Measurements from ENCODE around the gene GRAMD1A.
"Not testable (repeated sequence)": the region's sequence is repeated elsewhere in the genome, so short reads cannot be mapped to it uniquely, and the experiment has no call there.

GRAMD1A gene

DNA sequence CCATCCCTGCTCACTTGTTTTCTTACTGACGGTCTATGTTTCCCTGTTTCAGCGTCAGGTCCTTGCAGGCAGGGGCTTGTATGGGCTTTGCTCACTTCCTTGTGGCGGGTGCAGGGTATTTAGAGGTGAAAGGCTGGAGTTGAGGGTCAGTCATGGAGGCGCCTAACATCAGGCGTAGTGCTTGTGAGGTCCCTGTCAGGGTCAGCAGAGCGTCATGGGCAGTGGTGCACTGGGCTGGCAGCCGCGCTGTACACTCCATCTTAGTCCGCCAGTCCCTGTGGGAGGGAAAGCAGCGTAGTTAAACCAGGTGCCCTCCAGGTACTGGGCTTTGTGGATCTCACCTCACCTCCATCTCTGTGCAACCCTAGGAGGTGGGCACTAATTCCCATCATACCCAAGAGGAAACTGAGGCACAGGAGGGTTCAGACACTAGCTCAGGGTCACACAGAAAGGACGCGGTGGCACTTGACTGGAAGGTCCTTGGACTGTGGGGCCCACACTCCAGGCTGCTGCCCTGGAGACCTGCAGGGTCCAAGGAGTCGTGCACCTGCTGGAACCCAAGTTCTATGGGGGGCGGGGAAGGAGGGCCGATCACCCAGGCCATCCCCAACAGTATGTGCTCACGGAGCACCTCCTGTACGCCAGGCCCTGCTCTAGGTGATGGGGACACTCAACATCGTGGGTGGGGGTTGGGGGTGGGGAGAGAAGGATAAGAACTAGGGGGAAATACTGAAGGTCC lies 4.6 kb downstream of the GRAMD1A start:
- no peak for DNase-seq

DNA sequence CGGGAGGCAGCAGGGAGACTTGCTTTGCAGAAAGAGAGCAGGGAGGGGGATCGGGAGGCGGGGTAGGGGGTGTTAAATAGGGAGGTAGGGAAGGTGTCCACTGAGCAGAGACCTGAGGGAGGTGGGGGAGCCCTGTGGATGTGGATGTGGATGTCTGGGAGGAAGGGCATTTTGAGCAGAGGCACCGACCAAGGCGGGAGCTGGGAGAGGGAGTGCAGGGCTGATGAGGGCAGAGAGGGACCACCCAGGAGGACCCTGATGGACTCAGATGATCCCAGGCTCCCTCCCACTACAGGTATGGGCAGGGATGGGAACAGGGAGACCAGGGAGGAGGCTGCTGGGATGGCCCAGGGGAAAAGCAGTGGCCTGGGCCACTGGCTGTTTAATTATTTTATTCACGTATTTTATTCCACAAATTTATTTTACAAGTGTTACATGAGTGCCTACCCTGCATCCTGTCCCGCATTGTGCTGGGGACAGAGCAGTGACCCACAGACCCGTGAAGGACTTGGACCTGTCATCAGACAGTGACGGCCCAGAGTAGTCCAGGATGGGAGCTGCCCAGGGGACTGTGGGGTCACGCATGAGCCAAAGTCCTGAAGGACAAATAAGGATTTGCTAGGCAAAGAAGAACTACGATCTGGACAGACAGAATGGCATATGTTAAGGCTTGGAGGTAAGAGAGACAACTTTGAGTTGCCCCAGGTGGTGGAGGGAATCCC lies 5.3 kb downstream of the GRAMD1A start:
- DNase-seq = no peak

DNA sequence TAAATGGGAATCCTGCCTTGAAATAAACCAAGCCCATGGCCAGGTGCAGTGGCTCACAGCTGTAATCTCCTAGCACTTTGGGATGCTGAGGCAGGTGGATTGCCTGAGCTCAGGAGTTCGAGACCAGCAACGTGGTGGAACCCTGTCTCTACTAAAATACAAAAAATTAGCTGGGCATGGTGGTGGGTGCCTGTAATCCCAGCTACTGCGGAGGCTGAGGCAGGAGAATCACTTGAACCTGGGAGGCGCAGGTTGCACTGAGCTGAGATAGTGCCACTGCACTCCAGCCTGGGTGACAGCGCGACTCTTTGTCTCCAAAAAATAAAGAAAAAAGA lies 5.9 kb downstream of the GRAMD1A start:
- DNase-seq = not testable (repeated sequence)

DNA sequence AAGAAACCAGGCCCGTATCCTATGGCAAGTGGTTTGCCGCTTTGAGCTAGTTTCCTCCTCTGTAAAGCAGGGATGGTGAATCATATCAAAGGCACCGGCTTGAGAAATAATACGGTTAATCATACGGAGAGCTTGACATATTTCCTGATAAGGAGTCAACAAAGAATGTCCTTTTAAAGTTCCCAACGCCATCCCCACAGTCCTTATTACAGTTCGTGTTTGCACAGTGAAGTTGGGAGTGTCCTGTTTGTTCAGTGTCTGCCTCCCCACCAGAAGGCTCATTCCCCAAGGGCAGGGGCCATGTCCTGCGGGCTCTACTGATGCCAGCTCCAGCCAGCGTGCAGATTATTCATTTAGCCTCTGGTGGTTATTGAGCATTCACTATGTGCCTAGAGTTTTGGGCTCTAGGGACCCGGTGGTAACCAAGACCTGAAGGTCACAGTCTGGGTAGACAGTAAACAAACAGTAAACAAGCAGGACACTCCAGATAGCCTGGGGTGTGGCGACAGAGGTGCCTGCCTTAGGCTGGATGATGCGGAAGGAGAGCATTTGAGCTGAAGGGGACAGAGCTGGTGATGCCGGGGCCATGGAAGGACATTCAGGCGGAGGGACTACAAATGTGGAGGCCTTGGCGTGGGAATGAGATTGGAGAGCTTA lies 6.3 kb downstream of the GRAMD1A start:
- no peak for DNase-seq

DNA sequence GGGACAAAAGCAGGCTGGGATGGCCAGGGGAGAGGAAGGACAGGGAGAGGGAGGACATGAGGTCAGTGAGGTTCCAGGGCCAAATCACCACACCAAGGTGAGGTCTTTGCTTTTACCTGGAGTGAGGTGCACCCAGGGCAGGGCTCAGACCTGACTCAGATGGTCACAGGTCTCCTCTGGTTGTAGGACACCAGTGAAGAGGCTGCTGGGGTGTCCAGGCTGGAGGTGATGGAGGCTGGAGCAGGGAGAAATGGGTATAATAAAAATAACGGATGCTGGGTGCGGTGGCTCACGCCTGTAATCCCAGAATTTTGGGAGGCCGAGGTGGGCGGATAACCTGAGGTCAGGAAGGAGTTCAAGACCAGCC lies 6.9 kb downstream of the GRAMD1A start:
- DNase-seq = no peak

DNA sequence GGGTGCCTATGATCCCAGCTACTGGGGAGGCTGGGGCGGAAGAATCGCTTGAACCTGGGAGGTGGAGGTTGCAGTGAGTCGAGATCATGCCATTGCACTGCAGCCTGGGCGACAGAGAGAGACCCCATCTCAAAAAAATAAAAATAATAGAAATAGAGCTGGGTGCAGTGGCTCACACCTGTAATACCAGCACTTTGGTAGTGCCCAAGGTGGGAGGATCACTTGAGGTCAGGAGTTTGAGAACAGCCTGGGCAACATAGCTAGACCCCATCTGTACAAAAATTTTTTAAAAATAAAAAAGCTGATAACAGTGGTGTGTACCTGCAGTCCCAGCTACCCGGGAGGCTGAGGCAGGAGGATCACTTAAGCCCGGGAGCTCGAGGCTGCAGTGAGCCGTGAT lies 7.3 kb downstream of the GRAMD1A start:
- not testable (repeated sequence) for DNase-seq

DNA sequence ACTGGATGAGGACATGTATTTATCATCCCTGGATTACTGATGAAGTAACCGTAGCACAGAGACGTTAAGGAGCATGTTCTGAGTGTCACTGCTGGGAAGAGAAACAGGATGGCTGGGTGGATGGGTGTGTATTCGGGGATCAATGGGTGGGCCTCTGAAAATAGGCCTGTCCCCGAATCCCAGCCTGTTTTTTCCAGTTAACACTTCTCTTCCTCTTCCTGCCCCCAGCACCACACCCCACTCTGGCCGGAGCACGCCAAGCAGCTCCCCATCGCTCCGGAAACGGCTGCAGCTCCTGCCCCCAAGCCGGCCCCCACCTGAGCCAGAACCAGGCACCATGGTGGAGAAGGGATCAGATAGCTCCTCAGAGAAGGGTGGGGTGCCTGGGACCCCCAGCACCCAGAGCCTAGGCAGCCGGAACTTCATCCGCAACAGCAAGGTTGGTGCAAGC lies 8.8 kb downstream of the GRAMD1A start:
- DNase-seq = no peak

DNA sequence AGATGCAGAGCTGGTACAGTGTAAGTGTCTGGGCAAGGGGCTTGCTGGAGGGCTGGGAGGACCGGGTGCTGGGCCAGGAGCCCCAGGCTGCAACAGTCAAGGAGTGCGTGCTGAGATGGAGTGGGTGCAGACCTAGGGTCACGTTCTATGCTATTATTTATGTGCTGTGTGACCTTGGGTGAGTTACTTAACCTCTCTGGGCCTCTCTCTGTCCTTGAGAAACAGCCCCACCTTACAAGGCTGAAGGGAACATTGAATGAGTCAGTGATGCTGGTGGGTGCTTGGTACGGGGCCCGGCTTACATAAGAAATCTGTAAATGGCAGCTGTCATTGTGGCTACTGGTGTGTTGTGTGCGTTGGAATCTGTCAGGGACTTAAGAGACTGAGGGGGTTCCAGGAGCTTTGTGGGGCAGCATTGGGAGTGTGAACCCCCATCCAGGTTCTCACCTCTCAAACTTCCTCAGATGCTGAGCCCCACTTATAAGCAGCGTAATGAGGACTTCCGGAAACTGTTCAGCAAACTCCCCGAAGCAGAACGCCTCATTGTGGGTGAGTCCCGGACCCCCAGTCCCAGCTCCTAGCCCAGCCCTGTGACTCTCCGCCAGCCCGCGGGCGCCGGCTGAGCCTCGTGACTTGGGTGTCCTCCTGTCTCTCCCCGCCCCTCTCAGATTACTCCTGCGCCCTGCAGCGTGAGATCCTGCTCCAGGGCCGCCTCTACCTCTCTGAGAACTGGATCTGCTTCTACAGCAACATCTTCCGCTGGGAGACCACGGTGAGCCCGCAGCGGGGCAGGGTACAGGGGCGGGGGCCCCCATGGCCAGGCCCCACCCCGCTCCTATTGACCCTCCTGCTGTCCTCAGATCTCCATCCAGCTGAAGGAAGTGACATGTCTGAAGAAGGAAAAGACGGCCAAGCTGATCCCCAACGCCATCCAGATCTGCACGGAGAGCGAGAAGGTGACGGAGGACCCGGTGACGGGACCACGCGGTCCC lies 9.6 kb downstream of the GRAMD1A start:
- no peak for DNase-seq

DNA sequence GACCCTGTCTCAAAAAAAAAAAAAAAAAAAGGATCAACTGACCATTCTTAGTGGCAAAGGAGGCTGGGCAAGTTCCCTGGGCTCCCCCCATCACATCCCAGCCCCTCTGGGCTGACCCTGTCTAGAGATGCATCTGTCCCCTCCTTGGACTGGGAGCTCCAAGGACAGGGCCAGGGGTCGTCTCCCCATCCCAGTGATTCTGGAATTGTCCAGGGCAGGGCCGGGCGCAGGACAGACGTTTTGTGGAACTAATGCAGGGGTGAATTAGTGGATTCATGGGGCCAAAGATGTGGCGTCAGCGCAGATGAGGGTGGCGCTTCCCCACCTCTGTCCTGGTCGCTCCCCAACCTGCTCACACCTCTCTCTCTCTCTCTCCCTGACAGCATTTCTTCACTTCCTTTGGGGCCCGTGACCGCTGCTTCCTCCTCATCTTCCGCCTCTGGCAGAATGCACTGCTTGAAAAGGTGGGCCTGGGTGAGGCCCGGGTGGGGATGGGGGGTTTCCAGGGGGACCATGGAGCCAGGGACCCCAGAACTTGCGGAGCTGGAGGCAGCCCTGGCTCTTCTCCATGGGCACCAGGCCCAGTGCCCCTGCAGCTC lies 11.1 kb downstream of the GRAMD1A start:
- DNase-seq = no peak

DNA sequence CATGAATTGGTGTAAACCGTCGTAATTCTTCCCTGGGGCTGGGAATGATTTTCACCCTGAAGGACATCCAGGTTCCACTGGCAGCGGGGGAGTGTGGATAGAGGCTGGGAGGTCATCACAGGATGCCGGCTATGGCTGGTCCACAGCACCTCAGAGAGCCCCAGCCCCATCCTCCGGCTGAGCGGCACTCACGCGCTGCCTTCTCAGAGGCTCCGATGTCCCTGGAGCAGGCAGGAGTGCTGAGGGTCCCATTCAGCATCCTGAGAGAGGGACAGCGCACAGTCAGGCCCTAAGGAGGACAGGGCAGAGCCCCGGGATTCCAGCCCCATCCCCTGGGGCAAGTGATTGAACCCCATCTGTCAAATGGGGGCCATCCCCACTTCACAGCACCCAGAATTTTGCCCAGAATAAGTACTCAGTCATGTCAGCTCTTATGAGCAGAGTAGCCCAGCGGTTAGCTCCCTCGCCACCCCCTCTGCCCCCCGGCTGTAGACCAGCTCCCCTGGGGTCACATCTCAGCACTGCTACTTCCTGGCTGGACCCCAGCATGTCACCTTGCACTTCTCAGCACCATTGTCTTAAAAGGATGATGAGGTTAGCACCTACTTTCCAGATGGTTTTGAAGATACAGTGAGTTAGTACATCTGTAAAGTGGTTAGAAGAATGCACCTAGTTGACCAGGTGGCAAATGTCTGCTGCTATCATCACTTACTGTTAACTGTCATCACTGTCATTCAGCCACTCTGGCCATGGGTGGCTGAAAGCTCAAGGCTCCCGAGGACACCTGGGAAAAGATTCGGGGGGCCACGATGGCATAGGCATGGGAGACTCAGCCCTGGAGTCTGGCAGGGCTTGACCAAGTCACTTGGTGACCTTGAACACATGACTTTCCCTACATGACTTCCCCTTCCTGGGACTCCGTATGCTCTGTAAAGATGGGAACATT lies 11.9 kb downstream of the GRAMD1A start:
- DNase-seq = no peak

DNA sequence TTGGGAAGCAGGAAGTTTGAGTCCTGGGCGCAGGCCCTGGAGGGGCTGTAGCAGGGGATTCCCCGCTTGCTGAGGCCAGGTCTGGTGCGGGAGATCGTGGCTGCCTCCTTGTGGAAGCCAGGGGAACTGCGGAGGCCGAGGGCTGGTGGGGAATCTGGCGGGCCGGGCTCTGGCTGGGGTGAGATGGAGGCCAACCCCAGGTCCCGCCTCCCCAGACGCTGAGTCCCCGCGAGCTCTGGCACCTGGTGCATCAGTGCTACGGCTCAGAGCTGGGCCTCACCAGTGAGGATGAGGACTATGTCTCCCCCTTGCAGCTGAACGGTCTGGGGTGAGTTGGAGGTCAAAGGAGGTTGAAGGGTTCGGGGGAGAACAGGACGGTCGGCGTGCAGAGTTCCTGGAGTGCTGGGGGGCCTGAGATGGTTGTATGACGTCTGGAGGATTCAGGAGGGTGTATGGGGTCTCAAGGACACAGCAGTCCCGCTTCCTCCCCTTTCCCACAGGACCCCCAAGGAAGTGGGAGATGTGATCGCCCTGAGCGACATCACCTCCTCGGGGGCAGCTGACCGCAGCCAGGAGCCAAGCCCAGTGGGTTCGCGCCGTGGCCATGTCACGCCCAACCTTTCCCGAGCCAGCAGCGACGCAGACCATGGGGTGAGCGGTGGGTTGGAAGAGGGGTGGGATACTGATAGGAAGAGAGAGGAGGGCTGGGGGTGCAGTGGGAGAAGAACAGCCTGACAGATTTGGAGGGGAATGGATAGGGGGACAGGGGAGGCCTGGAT lies 13.1 kb downstream of the GRAMD1A start:
- no peak for DNase-seq

DNA sequence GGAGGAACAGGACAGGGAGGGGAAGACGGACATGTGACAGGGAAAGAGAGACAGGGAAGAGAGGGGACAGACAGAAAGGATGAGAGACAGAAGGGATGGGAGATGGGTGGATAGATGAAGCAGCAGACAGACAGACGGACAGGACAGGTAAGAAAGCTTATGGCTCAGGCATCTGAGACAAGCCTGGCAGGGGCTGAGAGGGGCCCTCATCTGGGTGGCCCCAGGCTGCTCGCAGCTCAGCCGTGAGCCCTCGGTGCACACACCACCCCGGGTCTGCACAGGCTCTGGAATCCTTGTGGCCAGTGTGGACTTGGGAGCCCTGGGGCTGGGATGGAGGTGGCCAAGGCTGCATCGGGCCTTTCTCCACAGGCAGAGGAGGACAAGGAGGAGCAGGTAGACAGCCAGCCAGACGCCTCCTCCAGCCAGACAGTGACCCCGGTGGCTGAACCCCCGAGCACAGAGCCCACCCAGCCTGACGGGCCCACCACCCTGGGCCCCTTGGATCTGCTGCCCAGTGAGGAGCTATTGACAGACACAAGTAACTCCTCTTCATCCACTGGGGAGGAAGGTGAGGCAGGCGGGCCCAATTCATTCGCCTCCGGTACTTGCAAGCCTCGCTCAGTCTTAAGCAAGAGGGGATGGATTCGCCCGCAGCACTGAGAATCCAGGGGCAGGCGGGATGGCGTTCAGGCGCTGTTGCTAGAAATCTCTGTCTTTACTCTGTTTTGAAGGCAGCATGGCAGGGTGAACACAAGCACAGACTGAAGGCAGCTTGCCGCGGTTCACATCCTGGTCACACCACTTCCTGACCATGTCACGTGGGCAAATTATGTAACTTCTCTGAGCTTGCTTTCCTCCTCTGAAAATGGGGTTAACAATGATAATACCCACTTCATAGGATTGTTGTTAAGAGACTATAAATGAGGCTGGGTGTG lies 14.0 kb downstream of the GRAMD1A start:
- DNase-seq = no peak

DNA sequence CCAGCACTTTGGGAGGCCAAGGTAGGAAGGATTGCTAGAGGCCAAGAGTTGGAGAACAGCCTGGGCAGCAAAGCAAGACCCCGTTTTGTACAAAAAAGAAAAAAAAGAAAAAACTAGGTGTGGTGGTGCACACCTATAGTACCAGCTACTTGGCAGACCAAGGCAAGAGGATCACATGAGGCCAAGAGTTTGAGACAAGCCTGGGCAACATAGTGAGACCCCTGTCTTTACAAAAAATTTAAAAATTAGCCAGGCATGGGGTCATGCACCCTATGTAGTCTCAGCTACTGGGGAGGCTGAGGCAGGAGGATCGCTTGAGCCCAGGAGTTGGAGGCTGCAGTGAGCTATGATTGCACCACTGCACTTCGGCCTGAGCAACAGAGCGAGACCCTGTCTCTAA lies 14.7 kb downstream of the GRAMD1A start:
- DNase-seq = not testable (repeated sequence)

DNA sequence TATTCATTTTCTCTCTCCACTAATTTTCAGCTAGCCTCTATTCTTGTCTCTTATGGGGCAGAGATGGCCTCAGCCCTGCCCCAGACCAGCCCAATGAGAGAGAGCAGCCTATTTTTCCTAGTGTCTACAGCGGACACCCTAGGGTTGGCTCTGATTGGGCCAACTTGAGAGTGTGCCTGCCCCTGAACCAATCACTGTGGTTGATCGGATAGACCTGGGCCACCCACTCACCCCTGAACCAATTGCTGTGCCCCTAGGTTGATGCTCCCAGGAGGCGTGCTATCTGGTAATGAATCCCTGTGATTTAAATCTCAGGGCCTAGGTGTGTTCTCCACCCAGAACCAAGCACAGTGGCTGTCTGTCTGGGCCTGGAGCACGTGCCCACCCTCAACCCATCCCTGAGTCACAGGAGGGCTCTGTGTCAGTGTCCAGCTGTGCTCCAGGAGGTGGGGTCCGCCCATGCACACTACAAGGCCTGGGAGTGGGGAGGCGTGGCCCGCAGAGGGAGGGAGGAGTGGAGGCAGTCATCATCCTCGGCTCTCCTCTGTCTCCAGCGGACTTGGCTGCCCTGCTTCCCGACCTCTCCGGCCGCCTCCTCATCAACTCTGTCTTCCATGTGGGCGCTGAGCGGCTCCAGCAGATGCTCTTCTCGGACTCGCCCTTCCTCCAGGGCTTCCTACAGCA lies 15.3 kb downstream of the GRAMD1A start:
- DNase-seq = no peak

DNA sequence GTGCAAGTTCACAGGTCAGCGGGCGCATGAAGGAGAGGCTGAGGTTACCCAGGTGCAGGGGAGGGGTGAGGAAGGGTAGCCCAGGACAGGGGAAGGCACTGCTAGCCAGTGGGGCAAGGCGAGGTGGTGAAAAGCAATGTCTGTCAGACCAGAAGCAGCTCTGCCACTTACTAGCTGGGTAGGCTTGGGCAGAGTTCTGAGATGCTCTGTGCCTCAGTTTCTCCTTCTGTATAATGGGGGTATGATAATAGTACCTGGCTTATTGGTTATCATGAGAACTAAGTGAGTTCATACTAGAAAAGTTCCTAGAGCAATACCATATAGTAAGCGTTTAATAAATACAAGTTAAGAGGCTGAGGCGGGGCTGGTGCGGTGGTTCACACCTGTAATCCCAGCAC lies 15.8 kb downstream of the GRAMD1A start:
- DNase-seq = no peak

DNA sequence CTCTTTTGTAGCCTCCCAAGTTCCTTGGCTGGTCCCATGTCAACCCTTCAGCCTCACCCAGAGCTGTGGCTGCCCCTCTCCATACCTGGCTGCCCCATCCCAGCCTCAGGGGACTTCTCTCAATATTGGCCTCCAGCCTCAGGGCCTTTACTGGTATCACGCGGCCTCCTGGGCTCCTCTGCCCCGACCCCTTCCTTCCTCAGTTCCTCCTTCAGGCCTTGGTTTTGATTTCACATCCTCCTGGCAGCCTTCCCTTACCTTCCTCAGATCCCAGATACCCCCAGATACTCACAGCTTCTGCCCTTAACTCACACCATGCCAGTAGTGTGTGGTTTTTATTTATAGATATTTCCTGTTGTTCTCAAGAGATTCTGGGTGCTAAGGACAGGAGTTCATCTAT lies 17.4 kb downstream of the GRAMD1A start:
- DNase-seq = no peak

DNA sequence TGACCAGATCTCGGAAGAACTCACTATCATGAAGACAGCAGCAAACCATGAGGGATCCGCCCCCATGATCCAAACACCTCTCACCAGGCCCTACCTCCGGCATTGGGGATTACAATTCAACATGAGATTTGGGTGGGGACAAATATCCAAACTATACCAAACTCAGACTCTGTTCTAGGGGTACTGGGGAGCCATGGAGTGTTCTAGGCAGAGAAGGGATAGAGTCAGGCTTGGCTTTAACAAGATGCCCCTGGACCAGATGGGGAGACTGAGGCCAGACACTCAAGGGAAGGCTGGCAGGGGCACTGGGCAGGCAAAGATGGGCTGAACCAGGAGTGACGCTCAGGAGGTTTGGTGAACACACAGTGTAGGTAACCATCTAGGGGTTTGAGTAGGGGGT lies 18.3 kb downstream of the GRAMD1A start:
- no peak for DNase-seq

DNA sequence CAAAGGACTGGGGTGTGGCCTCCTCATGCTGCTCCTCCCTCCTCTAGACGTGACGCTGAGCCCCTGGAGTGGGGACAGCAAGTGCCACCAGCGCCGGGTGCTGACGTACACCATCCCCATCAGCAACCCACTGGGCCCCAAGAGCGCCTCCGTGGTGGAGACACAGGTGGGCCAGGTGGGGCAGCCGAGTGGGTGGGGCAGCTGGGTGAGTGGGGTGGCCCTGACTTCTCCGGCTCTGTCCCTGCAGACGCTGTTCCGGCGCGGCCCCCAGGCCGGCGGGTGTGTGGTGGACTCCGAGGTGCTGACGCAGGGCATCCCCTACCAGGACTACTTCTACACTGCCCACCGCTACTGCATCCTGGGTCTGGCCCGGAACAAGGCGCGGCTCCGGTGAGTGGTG lies 19.0 kb downstream of the GRAMD1A start:
- no peak for DNase-seq

DNA sequence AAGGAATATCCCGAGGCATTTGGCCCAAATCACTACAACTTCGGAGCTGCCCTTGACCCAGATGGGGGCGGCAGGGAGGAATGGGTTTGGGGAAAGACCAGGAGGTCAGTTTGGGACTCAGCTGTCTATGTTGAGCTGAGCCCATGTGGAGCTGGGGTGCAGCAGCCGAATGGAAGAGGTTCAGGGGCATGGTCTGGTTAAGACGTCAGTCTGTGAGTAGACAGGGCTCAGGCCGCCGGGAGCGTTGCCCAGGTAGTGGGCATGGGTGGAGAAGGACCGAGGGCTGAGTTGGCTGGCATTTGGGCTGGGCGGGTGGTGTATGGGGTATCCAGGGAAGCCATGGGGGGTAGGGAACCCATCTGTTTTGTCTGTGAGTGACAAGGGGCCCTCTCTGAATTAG lies 20.9 kb downstream of the GRAMD1A start:
- no peak for DNase-seq
